GM18520 (cell line): ENCODE measurements around the gene APP.

ENCODE experiments used
- ATAC-seq: cut with Tn5 transposase; IDR thresholded peaks from one replicate; pipeline ENCODE4 v1.9.1; 2021; ENCODE audit not compliant: unreplicated experiment

APP gene

DNA sequence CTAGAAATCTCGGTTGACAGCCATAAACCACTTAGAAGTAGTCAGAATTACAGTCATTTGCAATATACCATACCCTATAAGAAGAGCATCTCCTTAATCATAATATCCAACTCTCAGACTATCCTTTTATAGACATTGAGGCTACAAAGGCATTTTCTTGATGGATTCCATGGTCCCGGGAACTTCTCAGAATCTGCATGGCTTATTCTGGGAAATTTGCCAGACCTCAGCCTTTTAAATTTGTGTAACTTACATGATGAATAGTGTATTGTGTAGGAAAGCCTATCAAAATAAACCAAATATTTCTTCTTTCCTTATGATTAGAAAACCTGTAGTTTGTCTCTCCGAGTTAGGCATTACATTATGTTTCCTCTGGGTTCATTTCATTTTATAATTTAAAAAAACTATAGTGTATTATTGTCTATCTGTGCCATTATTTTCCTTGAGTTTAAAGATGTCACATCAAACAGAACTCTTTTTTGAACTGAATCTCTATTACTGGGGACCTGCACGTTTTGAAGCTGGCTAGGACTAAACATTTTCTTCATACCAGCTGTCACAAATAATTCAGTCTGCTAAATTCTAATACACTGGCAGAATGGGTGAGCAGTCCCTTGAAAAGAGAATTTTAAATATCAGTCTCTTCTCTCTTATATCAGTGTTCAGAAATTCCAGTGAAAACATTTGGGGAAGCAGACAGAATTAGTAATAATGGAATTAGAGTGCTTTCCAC is 332.9 kb downstream of the APP start:
- ATAC-seq: no peak

DNA sequence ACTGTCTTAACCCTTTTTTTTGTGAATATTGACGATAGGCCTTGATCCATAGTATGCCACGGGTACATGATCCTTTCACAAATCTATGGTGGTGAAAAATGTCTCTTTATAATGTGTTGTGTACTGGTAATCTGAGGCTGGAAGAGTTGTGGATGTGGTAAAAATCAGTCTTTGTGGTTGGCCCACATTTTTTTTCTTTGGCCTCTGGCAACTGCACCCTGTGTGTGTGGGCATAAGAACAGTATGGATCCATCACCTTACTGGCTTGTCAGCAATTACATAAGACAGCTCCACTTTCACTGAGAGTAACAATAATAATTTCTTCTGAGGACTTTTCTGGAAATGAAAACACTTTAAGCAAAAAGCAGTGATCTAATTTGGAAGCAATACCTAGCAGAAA is 334.2 kb downstream of the APP start:
- ATAC-seq: no peak

- ATAC-seq: no peak
Observed at GRCh38 chr21:25834381-25834780, 336.2 kb downstream of the APP start.

GRCh38 chr21:25831300-25831960 is 339.1 kb downstream of the APP start:
- no peak for ATAC-seq
